Epithelial cell of proximal tubule (primary cell): ENCODE results near the gene BTBD9. TPM values are rescaled to one million over a fixed set of nuclear protein-coding genes. Genes with fewer than 3 reads are reported as not detected.
"Not testable (repeated sequence)": the region's sequence is repeated elsewhere in the genome, so short reads cannot be mapped to it uniquely, and the experiment has no call there.

Source experiments
- DNase-seq: peaks from one replicate; pipeline ENCODE4 v3.0.0-alpha.2; 2011; ENCODE audit warnings: low read depth
- H3K4me3 ChIP-seq: 2 replicates; pipeline ENCODE4 v1.5.1; 2011; ENCODE audit warnings: low read depth, mild to moderate bottlenecking, low read length
- CTCF ChIP-seq: conservative IDR thresholded peaks from 2 replicates; pipeline ENCODE4 v1.5.1; 2012; ENCODE audit warnings: low read depth, mild to moderate bottlenecking, low read length
- total RNA-seq: library from RNA; depleted of rRNA; stranded (reverse); fragments of >200 nt; gene quantifications from 2 replicates; pipeline ENCODE4 v1.2.3, GENCODE V29; 2015

The BTBD9 gene
- total RNA-seq, 1 donor from 2014 or later, result 2.9 TPM

DNA sequence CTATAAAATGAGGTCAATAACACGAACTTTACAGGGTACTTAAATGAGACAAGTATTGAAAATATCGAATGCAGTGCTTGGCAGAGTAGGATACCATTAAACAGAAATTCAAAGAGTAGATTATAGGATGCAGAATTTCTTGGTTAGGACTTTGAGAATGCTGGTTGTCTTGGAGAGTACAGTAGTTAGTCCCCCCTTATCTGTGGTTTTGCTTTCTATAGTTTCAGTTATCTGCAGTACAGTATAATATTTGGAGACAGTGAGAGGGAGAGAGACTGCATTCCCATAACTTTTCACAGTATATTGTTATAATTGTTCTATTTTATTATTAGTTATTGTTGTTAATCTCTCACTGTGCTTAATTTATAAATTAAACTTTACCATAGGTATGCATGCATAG lies 290.5 kb downstream of the BTBD9 start:
- no peak overlapping the region for H3K4me3 ChIP-seq
- no peak for TF ChIP-seq CTCF
- no peak for DNase-seq

DNA sequence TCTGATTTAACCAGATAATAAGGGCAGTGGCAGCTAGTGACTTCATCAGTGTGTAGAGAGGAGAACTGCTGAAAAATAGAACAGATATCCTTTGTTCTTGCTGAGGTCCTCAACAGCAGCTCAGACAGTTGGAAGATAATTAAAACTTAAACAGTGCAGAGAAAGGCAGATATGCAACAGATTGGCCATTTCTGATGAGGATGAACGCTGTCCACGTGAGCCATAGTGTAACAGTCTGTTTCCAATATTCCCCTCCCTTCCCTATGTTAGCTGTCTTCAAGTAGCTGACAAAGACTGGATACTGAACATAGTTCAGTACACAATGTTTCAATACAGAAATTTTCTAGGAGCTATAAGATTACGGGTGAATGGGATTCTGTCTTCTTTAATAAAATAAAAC lies 291.4 kb downstream of the BTBD9 start:
- no peak for TF ChIP-seq CTCF
- H3K4me3 ChIP-seq, result no peak overlapping the region
- DNase-seq, result no peak

- not testable (repeated sequence) for DNase-seq, H3K4me3 ChIP-seq
Observed at GRCh38 chr6:38347829-38348228, 291.9 kb downstream of the BTBD9 start.

DNA sequence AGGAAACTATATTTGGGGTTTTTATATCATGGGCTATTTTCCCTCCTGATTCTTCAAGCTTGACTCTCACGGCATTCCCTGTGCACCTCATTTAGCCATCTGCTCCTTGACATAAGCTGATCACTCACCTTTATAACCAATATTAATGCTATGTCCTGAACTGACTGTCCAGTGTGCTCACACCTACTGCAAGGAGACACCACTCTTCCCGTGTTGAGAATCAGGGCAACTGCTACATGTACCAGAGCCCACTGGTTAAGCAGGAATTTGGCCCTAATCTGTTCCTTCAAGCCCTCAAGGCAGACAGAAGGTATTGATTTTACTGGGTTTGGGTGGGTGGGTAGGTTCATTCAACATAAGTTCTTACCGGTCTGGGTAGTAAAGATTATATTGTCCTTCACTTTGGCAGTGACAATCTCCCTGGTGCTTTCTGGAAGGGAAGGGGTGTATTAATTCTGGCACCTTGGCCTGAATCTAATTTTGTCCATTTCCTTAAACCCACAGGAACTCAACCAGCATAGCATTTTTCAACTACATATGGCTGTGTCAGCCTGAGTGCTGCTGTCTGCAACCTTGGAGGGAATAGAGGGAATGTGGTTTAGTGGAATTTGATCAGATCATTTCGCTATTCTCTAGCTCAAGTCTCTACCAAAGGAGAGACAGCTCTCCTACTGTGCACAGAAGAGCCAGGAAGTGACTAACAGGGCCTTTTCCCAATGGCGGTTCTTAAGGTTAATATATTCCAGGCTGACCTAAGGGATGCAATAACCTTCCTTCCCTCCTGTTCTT lies 293.2 kb downstream of the BTBD9 start:
- no peak for TF ChIP-seq CTCF
- no peak overlapping the region for H3K4me3 ChIP-seq
- peak; percentile 64 for DNase-seq

DNA sequence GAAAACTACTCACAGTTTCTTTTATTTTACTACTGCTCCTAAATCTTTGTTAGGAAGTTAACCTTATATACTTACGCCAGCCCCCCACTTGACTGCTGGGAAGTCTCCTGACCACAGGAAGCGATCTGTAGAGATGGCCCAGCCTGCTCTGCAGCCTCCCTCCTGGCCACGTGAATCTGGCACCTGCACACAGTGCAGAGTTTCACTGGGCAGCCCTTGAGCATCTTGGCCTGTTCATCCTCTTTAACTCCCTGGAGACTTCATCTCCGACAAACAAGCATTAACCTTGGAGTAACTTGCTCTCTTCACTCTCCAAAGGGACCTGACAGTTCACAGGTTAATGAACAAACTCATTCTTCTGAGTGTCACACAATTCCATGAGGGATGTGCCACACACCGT lies 294.1 kb downstream of the BTBD9 start:
- TF ChIP-seq CTCF, result no peak
- H3K4me3 ChIP-seq, result no peak overlapping the region
- DNase-seq, result no peak

- DNase-seq, result no peak
- no peak overlapping the region for H3K4me3 ChIP-seq
- no peak for TF ChIP-seq CTCF
Observed at GRCh38 chr6:38341496-38341895, 298.2 kb downstream of the BTBD9 start.

DNA sequence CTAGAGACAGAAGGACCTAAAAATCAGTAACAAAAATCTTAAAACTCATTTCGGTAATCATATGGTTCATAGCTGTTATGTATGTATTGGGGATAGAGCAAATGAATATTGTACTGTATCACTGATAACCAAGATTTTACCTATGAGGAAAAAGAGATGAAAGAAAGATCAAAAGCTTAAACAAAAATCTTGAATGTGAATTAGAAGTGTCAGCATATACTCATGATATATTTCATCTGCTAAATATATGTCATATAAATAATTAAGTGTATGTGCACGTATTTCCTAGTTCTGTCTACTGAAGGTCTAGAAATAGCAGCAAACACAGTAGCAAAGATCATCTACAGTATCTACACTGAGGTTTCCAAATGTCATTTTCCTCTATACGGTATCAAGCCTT lies 299.8 kb downstream of the BTBD9 start:
- H3K4me3 ChIP-seq, result no peak overlapping the region
- no peak for DNase-seq
- TF ChIP-seq CTCF, result no peak
